Left cardiac atrium (tissue), 4 donors: Measurements from ENCODE around the gene STT3A. TPM values are rescaled to one million over a fixed set of nuclear protein-coding genes. Genes with fewer than 3 reads are reported as not detected.

Source experiments
- ATAC-seq, 2 donors: fragments of 200-7000 bp; cut with Tn5 transposase; one replicate each; pipeline ENCODE4 v1.9.1; 2020; ENCODE audit warnings: mild to moderate bottlenecking in 2 of 2, moderate library complexity in 2 of 2
- DNase-seq: peaks from one replicate; pipeline ENCODE4 v3.0.0-alpha.2; 2020
- intact Hi-C, 2 donors: fragments of 100-400 bp; cut with DNase I; formaldehyde crosslinking; loops; one replicate each; pipeline versions ENCODE4 v1.14.1 to v1.15.1; 2022 to 2023
- total RNA-seq, 2 donors: library from RNA; stranded (reverse); fragmentation: NEBNext Ultra II Directional; extraction: Animal tissue kit (Norgen Biotek cat#: 25700); gene quantifications; one replicate each; pipeline ENCODE4 v1.2.1, GENCODE V29; 2021
- donor health status: DM: no; HTN: yes; CAD: no.
- donor health status: DM: no; HTN: yes; CAD: no; lungs with severe emphysema.
- donor health status: DM: yes; HTN: yes; CAD: no.
- donor health status: Dilated cardiomyopathy.

The STT3A gene
- total RNA-seq, 2 donors from 2014 or later, result 84.1 to 90.3 TPM

GRCh38 chr11:125627236-125627910, 34.7 kb downstream of the STT3A start:
- intact Hi-C loops, result loop anchor here in 1 of 2 donors (10.0 kb wide), 1 partner anchor 53 kb away; no protein-coding TSS in a partner anchor
- ATAC-seq (no peak), DNase-seq (no peak)

DNA sequence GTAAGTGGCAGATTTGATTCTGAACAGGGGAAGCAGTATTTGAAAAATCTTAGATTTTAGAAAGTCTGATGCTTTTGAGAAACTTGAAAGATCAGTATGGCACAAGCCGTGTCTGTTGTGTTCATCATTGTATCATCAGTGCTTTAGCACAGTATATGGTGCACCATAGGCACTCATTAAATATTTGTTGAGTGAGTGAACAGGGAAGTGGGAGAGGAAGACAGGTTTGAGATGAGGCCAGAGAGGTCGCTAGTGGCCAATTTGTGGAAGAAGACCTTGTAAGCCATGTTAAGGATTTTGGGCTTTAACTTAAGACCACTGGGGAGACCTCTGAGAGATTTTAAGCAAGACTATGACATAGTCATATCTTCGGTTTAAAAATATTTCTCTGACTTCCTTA, 45.2 kb downstream of the STT3A start:
- ATAC-seq, result no peak
- intact Hi-C loops, result no loop called here
- no peak for DNase-seq

DNA sequence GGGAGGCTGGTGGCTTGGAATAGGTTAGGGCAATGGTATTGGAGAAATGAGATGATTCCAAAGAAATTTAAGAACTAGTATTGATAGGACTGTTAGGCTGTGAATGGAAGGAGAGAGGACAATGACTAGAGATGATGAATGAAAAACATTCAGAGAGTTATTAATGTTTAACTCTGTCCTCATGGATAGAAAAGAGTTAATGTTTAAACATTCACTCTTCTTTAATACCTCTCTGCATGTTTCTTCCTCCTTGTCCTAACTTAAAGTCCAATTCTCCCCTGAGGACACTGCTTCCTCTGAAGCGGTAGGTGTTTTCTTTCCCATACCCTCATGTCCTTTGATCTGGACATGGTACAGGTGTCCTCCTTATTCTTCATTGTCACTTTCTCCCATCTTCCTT, 45.7 kb downstream of the STT3A start:
- DNase-seq (no peak), ATAC-seq (no peak)
- intact Hi-C loops, result no loop called here

GRCh38 chr11:125645871-125646270, 53.2 kb downstream of the STT3A start:
- ATAC-seq (no peak), DNase-seq (no peak)
- intact Hi-C loops, result no loop called here

DNA sequence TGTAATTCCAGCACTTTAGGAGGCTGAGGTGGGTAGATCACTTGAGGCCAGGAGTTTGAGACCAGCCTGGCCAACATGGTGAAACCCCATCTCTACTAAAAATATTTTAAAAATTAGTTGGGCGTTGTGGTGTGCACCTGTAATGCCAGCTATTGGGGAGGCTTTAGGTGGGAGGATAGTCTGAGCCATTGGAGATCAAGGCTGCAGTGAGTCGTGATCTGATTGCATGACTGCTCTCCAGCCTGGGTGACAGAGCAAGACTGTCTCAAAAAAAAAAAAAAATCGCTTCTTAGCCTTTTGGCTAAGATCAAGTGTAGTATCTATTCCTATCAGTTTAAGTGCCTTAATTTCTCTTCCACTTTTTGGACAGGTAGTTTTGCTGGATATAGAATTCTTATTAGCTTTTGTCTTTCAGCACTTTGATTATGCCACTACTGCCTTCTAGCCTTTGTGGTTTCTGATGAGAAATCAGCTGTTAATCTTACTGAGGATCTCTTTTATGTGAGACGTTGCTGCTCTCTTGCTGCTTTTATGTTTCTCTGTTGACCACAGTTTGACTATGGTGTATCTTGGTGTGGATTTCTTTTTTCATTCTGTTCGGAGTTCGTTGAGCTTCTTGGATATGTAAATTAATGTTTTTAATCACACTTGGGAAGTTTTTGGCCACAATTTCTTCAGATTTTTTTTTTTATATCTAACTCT, 57.0 kb downstream of the STT3A start:
- ATAC-seq, result no peak
- DNase-seq, result no peak
- intact Hi-C loops, result no loop called here

GRCh38 chr11:125662689-125663088, 70.0 kb downstream of the STT3A start:
- intact Hi-C loops, result no loop called here
- ATAC-seq, result no peak
- no peak for DNase-seq

DNA sequence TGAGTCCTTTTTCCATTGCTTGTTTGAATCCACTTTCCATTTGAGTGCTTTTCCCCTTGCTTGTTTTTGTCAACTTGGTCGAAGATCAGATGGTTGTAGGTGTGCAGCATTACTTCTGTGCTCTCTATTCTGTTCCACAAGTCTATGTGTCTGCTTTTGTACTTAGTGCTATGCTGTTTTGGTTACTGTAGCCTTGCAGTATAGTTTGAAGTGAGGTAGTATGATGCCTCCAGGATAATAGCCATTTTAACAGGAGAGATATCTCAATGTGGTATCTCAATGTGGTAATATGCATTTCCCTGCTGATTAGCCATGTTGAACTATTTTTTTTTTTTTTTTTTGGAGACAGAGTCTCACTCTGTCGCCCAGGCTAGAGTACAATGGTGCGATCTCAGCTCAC, 71.3 kb downstream of the STT3A start:
- intact Hi-C loops, result no loop called here
- no peak for DNase-seq
- no peak for ATAC-seq

DNA sequence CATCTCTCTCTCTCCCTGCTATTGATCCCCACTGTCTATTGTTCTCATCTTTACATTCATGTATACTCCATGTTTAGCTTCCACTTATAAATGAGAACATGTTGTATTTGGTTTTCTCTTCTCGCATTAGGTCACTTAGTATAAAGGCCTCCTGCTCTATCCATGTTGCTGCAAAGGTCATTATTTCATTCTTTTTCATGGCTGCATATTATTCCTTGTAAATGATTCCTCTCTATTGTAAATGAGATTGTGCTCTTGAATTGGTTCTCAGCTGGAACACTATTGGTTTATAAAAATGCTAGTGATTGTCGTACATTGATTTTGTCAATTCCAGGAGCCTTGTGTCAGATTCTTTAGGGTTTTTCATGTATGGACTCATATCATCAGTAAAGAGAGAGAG, 74.5 kb downstream of the STT3A start:
- intact Hi-C loops, result no loop called here
- DNase-seq (no peak), ATAC-seq (no peak)

GRCh38 chr11:125670172-125670571, 77.5 kb downstream of the STT3A start:
- no peak for ATAC-seq
- intact Hi-C loops, result no loop called here
- no peak for DNase-seq

GRCh38 chr11:125671561-125671960, 78.9 kb downstream of the STT3A start:
- ATAC-seq, result no peak
- no peak for DNase-seq
- intact Hi-C loops, result no loop called here

Other genes starting within 250 kb of the STT3A start
- 10 to 100 TPM; 59.0 to 62.2 TPM for gene FEZ1, start 96.6 kb upstream of the STT3A start, total RNA-seq
- 10 to 100 TPM; 63.7 to 73.2 TPM for gene EI24, start 23.4 kb upstream of the STT3A start, total RNA-seq
- 1 to 10 TPM; 1.8 to 3.2 TPM for gene CHEK1, start 32.3 kb downstream of the STT3A start, total RNA-seq
- gene ACRV1, start 88.0 kb downstream of the STT3A start, total RNA-seq, result not detected
- gene PATE1, start 153.4 kb downstream of the STT3A start, total RNA-seq, result not detected
- gene PATE2, start 186.0 kb downstream of the STT3A start, total RNA-seq, result not detected
- not detected for gene PATE3, start 195.3 kb downstream of the STT3A start, total RNA-seq
- not detected for gene PATE4, start 240.5 kb downstream of the STT3A start, total RNA-seq